HG03521 (cell line): ENCODE measurements around the gene KIF17.

Source experiments
- ATAC-seq: cut with Tn5 transposase; IDR thresholded peaks from one replicate; pipeline ENCODE4 v1.9.1; 2021; ENCODE audit warnings: mild to moderate bottlenecking, moderate library complexity; ENCODE audit not compliant: unreplicated experiment

Gene KIF17

DNA sequence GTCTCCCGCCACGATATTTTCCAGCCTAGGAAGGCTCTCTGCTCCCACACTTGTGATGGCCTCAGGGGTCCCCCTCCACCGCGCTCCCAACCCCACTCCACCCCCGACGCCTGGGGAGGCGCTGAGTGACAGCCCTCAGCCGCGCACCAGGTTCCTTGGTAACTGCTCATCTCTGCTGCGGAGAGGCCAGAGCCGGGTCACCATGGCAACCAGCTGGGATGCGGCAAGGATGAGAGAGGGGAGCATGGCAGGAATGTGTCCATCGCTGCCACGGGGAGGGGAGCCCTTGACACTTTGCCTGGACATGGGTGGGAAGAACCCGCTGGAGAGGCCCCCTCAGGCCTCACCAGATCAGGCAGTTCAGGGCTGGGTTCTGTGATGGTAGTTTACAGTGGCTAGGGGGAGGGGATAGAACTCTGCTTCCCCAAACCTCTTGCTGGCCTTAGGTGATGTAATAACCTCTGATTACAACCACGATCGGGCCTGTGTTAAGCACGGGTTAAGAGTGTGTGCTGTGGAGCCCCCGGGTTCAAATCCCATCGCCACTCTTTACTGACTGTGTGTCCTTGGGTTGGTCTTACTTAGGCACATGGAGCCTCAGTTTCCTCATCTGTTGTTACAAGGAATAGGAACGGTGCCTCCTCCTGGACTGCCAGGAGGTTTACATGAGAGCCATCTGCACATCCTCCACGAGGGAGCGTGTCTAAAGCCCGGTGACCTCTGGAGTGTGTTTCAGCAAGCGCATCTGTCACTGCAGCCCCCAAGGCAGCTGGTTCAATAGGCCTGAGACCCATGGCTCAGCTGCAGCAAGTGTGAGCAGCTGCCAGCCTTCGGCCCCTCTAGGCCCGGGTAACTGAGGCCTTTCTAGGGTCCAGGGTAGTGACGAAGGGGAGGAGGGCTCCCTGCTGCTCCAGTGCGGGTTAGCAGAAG, 6.3 kb downstream of the KIF17 start:
- ATAC-seq, result no peak

DNA sequence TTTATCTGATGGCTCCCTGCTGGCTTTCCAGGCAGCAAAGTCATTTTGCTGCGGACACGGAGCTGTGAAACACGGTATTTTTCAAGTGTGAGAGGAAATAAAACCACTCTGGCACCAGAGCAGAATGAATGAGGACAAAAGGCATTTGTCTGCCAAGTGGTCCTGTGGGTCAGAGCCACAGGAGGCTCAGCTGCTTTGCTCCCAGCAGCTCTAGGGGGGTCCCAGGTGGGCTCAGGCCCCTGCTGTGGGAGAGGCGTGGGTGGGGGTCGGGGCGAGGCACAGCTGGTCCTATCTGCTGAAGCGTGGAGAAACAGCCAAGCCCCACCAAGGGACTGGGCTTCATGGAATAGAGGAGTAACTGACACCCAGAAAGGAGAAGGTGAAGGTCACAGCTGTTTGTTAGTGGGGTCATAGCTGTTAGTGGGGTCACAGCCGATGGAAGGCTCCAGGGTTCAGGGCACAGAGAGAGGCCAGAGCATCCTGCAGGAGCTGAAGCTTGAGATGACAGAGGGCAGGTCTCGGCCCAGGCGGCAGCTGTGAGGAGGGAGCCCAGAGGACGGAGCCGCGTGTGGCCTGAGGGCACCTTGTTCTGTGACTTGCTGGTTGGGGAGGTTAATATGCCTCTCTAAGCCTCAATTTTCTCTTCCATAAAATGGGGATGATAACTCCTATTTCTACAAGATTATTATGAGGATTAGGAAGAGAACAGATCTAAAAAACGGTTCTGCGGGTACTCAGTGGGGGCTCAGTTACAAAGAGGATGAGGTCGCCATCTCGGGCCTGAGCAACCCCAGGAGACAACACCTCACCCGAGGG, 7.1 kb downstream of the KIF17 start:
- ATAC-seq, result no peak

DNA sequence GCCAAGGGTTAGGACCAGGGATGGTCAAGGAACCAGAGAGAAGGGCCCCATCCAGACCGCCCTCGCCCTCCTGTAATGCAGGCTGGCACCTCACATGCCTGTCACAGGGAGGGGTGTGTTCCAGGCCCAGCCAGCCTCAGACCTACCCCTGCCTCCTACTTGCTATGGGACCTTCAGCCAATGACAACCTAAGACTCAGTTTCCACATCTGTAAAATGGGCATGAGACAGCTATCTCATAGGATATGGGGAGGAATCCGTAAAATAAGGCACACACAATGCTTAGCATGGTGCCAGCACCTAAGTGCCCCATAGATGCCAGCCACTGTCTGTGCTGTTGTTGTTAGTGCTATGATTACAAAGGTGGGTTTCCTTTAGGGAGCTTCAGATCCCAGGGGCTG, 7.9 kb downstream of the KIF17 start:
- ATAC-seq, result no peak

DNA sequence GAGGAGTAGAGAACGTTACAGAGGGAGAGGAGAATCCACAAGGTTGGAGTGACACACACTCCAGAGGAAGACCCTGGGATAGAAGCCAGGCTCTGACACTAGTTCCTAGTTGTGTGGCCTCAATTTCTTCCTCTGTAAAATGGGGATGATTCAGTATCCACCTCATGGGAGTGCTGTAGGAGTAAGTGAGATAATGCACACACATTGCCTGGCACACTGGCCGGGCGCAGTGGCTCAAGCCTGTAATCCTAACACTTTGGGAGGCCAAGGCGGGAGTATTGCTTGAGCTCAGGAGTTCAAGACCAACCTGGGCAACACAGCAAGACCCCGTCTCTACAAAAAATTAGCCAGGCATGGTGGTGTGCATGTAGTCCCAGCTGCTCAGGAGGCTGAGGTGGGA, 8.9 kb downstream of the KIF17 start:
- ATAC-seq, result no peak

DNA sequence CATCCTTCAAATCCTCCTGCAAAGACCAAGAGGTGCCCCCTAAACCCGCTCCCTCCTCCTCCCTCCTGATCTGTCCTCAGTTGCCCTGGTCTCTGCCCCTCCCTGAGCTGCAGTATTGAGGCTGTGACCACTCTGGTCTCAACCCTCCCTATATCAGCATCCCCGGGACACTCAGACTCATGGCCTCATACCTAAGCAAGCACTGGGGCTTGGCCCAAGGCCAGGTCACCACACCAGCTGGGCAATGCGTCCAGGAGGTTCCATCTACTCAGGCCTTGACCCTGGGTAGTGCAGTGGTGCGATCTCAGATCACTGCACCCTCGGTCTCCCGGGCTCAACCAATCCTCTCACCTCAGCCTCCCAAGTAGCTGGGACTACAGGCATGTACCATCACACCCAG, 9.8 kb downstream of the KIF17 start:
- ATAC-seq, result no peak

DNA sequence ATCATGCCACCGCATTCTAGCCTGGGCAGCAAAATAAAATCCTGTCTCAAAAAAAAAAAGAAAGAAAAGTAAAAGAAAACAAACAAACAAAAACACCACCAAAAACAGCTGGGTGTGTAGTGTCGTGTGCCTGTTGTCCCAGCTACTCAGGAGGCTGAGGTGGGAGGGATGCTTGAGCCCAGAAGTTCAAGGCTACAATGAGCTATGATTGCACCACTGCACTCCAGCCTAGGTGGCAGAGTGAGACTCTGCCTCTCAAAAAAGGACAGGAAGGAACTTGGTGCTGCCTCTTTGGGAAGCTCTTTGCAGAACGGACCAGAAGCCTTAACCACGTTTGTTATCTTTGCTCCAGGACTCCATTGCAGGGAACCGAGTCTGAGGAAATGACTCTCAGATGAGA, 11.0 kb downstream of the KIF17 start:
- ATAC-seq, result no peak

DNA sequence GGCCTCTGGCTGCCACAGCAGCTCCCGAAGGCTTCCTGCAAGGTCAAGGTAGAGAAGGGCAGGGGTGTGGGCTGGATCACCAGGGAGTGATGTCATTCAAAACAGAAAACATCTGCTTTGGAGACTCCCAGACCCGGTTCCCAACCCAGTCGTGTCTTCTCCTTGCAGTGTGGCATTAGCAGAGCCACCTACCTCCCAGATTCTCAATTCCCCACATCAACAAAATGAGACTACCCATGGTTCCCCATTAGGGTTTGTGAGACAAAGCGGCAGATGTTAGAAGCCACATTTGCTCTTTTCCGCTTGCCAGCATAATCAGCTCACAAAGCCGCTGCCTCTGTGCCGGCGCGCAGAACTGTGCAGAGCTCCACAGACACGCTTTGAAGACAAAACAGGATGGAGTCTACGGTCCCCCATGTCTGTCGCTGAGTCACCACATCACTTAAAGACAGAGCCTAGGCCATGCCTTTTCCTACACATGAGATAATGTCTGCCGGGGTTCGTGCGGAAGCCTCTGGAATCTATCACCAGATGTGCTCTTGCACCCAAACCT, 12.5 kb downstream of the KIF17 start:
- ATAC-seq, result no peak

DNA sequence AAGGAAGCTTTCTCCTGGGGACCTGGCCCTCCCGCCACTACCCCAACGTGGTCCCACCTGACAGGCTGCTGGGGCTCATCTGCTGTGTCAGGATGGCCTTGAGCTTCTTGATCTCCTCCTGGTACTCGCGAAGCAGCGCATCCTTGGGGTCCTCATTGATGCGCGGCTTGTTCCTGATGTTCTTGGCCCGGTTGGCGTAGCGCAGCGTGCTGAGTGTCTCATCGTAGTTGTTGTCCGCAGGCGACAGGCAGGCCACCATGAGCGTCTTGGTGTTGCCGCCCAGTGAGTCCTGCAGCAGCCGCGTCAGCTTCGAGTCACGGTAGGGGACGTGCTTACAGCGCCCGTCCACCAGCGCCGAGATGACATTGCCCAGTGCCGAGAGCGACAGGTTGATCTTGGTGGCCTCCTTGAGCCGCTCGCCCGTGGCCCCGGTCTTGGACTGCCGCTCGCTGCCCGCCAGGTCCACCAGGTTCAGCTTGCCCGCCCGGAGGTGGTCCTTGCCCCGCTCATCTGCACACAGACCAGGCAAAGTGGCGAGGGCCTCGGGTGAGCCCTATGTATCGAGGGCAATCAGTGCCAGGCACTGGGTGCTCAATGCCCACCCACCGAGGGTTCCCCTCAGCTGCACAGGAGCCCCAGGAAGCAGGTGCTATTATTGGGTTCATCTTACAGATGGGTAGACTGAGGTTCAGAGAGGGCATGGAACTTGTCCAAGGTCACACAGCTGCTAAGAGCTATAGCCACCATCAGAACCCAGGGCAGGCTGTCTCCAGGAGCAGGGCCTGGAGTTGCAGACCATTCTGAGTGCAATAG, 13.2 kb downstream of the KIF17 start:
- no peak for ATAC-seq

DNA sequence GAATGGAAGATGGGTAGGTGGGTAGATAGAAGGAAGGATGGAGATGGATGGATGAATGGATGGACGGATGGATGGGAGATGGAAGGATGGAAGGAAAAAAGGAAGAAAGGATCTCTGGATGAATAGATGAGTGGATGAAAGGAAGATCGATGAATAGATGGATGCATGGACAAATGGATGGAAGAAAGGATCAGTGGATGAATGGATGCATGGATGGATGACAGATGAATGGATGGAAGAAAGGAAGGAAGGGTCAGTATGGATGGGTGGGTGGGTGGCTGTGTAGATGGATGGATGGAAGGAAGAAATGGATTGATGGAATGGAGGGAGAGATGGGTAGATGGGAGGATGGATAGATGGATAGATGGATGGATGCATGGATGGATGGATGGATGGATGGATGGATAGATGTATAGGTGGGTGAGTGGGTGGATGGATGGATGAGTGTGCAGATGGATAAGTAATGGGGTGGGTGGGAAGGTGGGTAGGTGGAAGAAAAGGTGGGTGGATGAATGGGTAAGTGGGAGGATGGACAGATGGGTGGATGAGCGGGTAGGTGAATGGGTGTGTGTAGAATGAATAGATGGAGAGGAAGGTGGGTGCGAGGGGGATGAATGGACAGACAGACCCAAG, 14.6 kb downstream of the KIF17 start:
- no peak for ATAC-seq

DNA sequence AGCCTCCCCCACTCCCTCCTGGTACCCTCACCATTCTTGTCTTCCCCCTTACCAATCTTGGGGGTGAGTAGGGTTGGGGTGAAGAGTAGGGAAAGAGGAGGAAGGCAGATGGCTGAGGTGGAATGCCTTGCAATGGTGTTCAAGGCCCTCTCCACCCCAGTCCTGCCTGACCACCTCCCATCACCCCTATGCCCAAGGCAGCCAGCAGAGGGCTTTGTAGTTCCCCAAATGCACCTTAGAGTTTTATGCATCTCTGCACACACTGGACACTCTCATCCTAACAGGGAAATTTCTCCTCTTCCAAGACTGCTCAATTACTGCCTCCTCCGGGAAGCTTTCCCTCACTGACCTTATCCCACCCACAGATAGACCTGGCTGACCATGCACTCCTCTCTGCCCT, 15.4 kb downstream of the KIF17 start:
- ATAC-seq, result no peak

DNA sequence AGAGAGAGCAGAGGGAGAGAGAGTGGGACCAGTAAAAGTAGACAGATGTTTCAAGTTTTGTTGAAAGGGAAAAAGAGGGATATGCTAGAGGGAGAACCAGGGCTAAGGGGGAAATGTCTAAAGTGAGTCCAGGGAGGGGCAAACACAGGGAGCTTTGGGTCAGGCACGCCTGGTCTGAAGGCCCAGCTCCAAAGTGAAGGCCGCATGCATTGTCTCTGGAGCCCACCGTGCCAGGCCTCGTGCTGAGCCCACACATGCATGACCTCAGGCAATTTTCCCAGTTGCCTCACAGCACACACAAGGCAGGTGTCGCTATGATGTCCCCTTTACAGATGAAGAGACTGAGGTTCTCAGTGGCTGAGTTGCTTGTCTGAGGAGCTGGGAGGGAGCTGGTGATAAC, 16.0 kb downstream of the KIF17 start:
- ATAC-seq, result no peak

DNA sequence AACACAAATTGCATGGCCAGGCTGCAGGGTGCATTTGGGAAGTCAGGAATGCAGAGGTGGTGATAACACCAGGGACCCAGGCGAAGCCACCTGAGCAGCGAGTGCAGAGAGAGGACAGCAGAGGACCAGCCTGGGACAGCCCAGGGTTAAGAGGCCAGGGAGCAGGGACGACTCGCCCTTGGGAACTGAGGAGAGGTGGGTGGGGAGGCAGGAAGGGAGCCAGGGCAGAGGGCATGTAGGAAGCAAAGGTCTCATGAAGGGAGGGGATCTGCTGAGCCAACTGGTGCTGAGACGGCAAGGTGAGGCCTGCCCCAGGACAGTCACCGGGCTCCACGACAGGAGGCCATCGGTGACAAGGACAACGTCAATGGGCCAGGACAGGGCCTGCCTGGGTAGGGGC, 16.4 kb downstream of the KIF17 start:
- no peak for ATAC-seq

DNA sequence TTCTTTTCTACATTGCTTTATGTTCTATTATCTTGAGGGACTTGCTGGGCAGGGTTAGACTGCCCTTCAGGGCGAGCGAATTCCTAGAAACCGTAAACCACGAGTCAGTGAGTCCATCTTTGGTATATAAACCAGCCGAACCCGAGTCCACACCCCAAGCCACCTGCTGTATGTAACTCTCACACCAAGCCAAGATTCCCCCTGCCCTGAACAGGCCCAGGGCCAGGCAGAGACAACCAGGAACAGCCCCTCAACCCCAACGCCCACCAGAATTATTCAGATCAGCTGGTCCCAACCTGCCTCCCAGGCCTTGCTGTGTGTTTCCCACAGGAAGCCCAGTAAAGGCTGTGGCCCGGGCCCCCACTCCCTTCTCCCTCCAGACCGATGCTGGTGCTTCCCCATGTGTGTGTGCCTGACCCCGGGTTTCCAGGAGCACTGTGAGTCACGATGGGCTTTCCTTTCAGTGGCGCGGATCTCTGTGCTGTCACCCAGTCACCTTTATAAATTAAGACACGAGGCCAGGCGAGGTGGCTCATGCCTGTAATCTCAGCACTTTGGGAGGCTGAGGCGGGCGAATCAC, 17.1 kb downstream of the KIF17 start:
- ATAC-seq, result no peak

DNA sequence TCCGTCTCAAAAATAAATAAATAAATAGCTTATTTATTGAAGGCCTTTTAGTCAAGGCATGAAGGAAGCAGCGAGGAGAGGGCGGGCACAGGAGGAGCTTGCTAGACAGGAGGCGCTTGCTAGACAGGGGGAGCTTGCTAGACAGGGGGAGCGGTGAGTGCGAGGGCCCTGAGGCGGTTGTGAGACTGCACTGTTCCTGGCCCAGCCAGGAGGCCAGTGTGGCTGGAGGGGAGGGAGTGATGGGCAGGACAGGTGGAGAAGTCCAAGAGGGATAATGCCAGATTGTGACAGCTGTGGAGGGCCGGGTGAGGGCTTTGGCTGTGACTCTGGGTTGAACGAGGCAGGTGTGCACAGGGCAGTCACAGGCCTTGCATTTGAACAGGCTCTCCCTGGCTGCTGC, 18.2 kb downstream of the KIF17 start:
- ATAC-seq, result no peak

DNA sequence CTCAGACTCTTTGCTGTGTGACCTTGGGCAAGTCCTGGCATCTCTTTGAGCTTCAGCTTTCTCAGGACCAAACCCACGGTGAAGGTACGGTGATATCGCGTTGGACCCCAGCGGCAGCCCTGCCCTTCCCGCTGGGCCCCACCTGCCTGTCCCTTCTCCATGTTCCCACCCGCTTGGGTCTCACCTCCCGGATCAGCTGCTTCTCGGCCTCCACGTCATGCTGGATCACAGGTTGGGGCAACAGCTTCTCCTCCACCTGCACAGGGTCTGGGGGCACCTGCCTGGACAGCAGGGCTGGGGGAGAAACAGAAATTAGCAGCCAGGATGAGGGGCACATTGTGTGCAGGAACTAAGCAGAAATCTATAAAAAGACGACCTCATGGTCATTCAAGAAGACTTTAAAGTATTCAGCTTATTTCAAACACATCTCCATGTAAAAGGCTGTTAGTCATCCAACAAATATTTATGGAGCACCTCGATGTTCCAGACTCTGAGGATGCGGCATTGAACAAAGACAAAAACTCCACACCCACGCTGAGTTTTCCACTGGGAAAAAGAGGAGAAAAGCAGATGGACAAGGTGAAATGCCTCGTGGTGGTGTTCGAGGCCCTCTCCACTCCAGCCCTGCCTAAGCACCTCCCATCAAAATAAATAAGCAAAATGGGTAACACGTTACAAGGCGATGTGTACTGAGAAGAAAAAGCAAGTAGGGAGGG, 19.5 kb downstream of the KIF17 start:
- no peak for ATAC-seq

DNA sequence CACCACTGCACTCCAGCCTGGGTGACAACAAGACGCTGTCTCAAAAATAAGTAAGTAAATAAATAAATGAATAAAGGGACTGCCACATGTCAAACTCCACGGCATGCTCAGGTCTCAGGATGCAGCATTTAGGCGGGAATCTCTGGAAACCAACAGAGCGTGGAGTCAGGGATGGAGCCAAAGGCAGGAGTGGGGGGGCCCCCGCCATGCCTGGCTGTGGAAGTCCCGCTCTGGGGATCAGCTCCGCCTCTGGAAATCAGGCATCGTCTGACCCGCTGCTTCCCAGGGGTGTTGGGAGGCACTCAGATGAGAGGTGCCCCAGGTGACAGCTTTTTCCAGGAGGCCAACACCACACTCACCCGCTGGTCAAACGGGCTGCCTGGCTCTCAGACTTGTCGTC, 20.2 kb downstream of the KIF17 start:
- no peak for ATAC-seq

DNA sequence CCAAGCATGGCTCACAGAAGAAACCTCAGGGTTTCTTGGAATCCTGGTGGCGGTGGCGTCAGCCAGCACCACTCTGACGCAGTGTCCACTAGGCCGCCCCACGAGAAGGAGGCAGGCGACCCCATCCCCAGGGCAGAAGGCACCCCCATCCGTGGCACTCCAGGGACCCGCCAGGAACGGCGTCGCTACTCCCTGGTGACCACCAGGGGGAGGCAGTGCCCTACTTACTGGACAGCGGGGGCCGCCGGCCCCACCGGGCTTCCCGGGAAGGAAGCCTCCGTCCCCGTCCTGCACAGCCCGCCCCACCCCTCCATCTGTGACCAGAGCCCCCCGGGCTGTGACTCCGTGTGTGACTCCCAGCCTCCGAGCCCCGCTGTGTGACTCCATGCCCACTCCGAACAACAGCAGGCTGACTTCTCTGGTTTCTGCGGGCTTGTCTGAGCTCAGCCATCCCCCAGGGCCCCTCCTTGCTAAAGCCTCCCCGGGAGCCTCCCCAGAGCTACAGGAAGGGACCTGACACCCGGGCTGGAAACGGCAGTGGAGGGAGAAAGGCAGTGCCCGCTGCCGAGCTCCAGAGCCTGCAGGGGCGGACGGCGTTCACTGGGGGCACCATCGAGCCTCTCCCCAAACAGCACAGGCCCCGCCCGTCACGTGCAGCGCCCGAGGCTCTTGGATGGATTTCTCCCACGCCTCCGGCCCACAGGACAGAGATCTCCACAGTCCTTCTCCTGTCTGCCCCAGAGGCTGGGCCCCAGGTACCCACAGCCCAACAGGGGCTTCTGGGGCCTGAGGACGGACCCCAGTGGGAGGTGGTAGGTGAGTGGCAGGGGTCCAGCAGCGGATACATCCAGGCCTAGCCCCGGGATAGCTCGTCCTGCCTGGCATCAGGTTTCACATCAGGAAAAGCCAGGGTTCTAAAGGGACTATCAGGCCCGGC, 21.1 kb downstream of the KIF17 start:
- ATAC-seq, result peak; percentile 53

DNA sequence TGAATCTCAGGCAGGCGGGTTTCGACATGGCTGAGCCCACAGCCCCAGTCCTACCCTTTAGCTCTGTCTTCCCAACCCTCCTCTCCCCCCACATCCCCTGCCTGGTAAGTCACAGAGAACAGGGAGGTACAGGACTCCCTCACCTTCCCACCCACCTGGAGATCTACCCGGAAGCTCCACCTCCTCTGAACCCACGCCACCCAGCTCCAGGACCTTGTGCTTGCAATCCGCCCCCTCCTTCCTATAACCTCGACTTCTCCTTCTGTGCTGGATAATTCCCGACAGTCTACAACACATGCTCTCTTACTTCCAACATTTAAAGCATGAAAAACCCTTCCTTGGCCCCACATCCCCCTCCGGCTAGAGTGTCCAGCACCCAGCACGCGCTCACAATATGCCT, 22.3 kb downstream of the KIF17 start:
- no peak for ATAC-seq
